ENCODE data around the gene NDN.
"Not testable (repeated sequence)": the region's sequence is repeated elsewhere in the genome, so short reads cannot be mapped to it uniquely, and the experiment has no call there.

The NDN gene, protein sequence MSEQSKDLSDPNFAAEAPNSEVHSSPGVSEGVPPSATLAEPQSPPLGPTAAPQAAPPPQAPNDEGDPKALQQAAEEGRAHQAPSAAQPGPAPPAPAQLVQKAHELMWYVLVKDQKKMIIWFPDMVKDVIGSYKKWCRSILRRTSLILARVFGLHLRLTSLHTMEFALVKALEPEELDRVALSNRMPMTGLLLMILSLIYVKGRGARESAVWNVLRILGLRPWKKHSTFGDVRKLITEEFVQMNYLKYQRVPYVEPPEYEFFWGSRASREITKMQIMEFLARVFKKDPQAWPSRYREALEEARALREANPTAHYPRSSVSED

DNA sequence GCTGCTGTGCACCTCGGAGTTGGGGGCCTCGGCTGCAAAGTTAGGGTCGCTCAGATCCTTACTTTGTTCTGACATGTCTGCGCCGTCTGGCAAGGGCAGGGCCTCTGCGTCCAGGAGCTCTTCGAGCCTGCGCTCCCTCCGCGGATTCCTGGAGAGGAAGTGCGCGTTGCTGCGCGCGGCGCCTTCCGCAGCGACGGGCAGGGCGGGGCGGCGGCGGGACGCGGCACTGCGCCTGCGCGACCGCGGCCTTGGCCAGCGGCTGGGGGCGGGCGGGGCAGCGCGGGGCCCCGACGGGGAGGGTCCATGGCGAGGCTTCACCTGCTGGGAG, at the start of gene NDN:
TSS of gene NDN (minus strand) at position 163 of the 328 bp plus-strand sequence. CDS start at position 75, 88 bp downstream.
- no peaks in the 10 kb centered on the region for H3K9me3 ChIP-seq (ENCODE audit: control insufficient read depth in 2 of 2, low read length in 2 of 2)
- no peaks in the 10 kb centered on the region for H3K4me1 ChIP-seq (ENCODE audit: control insufficient read depth in 2 of 2, insufficient read depth in 2 of 2, low read length in 2 of 2)
- H3K4me3 ChIP-seq (ENCODE audit: low read length in 2 of 2): peak within 1 kb of the TSS; percentile 72 to 73
- H3K27ac ChIP-seq (ENCODE audit: low read depth in 2 of 2, low read length in 2 of 2): no peak within 1 kb of the TSS
- H3K27me3 ChIP-seq (ENCODE audit: control insufficient read depth in 2 of 2, insufficient read depth in 2 of 2, low read length in 2 of 2): no peaks in the 10 kb centered on the region
- peak within 1 kb of the TSS; percentile 24 to 60 for H3K9ac ChIP-seq (ENCODE audit: low read depth in 1 of 2, low read length in 2 of 2)
- no peaks in the 10 kb centered on the region for H3K36me3 ChIP-seq (ENCODE audit: control insufficient read depth in 2 of 2, insufficient read depth in 2 of 2, low read length in 2 of 2)

DNA sequence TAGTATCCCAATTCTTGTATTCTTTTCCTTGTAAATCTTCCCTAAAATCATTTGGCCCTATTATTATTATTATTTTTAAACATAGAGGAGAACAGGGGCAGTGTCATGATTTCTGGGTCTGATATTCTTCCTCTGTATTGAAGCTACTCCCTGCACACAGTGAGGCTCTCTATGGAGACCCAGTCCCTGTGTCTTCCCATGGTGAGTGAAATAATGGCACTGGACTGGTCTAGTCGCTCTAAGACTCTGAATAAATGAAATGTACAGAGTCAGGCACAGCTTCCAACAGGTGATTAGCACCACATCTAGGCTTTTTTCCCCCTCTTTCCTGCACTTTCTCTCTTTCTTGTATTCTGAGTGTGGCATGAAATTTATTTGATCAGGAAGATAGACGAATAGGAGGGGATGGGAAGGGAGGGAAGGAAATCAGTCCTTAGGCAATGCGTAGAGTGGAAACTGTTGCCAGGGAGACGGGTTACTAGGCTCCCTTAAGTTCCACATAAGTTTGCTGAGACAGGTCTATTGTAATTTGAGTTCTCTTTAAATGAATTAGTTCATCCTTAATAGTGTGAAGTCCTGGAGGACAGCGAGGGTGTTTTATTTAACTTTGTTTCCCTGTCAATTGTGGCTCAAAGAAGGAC, 49.0 kb upstream of the NDN start:
- Histone ChIP-seq H3K4me3 (ENCODE audit: low read length in 2 of 2) (no peak overlapping the region), H3K9me3 (ENCODE audit: control insufficient read depth in 2 of 2, low read length in 2 of 2) (peaks cover 0 to 2% of the 10 kb centered on the region in 2 donors), H3K9ac (ENCODE audit: low read depth in 1 of 2, low read length in 2 of 2) (no peak overlapping the region), H3K27me3 (ENCODE audit: control insufficient read depth in 2 of 2, insufficient read depth in 2 of 2, low read length in 2 of 2) (no peaks in the 10 kb centered on the region), H3K27ac (ENCODE audit: low read depth in 2 of 2, low read length in 2 of 2) (no peak overlapping the region), H3K36me3 (ENCODE audit: control insufficient read depth in 2 of 2, insufficient read depth in 2 of 2, low read length in 2 of 2) (no peaks in the 10 kb centered on the region), H3K4me1 (ENCODE audit: control insufficient read depth in 2 of 2, insufficient read depth in 2 of 2, low read length in 2 of 2) (no peaks in the 10 kb centered on the region)

DNA sequence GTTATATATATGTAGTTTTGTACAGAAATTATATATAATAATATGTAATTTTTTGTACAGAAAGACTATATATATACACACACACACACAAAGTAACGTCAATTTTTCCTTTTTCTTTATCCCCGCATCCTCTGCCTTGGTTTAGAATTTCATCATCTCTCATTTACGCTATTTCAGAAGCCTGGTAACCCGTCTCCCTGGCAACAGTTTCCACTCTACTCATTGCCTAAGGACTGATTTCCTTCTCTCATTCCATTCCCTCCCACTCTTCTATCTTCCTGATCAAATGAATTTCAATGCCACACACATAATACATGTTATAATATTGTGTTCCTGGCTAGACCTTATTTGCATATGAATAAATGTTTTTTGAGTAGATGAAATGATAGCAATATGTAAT, 47.8 kb upstream of the NDN start:
- Histone ChIP-seq H3K4me1 (ENCODE audit: control insufficient read depth in 2 of 2, insufficient read depth in 2 of 2, low read length in 2 of 2) (no peaks in the 10 kb centered on the region), H3K27me3 (ENCODE audit: control insufficient read depth in 2 of 2, insufficient read depth in 2 of 2, low read length in 2 of 2) (no peaks in the 10 kb centered on the region), H3K9ac (ENCODE audit: low read depth in 1 of 2, low read length in 2 of 2) (no peak overlapping the region), H3K9me3 (ENCODE audit: control insufficient read depth in 2 of 2, low read length in 2 of 2) (peaks cover 0 to 2% of the 10 kb centered on the region in 2 donors), H3K4me3 (ENCODE audit: low read length in 2 of 2) (no peak overlapping the region), H3K27ac (ENCODE audit: low read depth in 2 of 2, low read length in 2 of 2) (no peak overlapping the region), H3K36me3 (ENCODE audit: control insufficient read depth in 2 of 2, insufficient read depth in 2 of 2, low read length in 2 of 2) (no peaks in the 10 kb centered on the region)

DNA sequence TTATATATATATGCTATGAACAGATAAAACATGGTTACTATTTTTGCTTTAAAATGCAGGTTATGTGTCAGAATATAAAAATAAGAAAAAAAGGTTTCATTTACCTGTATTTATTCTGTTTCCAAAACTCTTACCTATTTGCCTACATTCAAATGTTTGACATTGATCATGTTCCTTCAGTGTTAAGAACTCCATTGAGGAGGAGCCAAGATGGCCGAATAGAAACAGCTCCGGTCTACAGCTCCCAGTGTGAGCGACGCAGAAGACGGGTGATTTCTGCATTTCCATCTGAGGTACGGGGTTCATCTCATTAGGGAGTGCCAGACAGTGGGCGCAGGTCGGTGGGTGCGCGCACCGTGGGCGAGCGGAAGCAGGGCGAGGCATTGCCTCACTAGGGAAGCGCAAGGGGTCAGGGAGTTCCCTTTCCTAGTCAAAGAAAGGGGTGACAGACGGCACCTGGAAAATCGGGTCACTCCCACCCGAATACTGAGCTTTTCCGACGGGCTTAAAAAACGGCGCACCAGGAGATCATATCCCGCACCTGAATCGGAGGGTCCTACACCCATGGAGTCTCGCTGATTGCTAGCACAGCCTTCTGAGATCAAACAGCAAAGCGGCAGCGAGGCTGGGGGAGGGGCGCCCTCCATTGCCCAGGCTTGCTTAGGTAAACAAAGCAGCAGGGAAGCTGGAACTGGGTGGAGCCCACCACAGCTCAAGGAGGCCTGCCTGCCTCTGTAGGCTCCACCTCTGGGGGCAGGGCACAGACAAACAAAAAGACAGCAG, 27.0 kb upstream of the NDN start:
- not testable (repeated sequence) for H3K9ac ChIP-seq (ENCODE audit: low read depth in 1 of 2, low read length in 2 of 2); H3K36me3 ChIP-seq (ENCODE audit: control insufficient read depth in 2 of 2, insufficient read depth in 2 of 2, low read length in 2 of 2); H3K4me1 ChIP-seq (ENCODE audit: control insufficient read depth in 2 of 2, insufficient read depth in 2 of 2, low read length in 2 of 2); H3K9me3 ChIP-seq (ENCODE audit: control insufficient read depth in 2 of 2, low read length in 2 of 2); H3K27me3 ChIP-seq (ENCODE audit: control insufficient read depth in 2 of 2, insufficient read depth in 2 of 2, low read length in 2 of 2); H3K27ac ChIP-seq (ENCODE audit: low read depth in 2 of 2, low read length in 2 of 2)
- peak overlapping the region in 1 of 2 donors; percentile 23 for H3K4me3 ChIP-seq (ENCODE audit: low read length in 2 of 2)

DNA sequence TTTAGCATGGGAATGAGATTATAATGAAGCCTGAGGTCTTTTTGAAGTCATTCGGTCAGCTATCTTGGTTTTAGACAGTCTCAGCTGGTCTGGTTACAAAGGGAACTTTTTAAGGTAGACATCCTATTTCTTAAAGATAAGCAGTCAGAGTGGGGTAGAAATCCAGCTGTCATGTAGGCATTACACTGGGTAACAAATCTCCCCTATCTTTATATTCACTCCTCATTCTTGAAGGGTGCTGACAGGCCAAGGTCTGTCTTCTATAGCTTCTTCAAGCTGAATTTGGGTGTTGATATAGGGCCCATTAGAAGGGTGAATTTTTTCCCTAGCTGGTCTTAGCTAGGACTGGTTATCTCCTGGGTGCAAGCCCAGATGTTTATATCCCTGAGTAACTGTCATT, 21.2 kb upstream of the NDN start:
- Histone ChIP-seq H3K4me3 (ENCODE audit: low read length in 2 of 2) (no peak overlapping the region), H3K9ac (ENCODE audit: low read depth in 1 of 2, low read length in 2 of 2) (no peak overlapping the region), H3K9me3 (ENCODE audit: control insufficient read depth in 2 of 2, low read length in 2 of 2) (peaks cover 0 to 2% of the 10 kb centered on the region in 2 donors), H3K27ac (ENCODE audit: low read depth in 2 of 2, low read length in 2 of 2) (no peak overlapping the region), H3K4me1 (ENCODE audit: control insufficient read depth in 2 of 2, insufficient read depth in 2 of 2, low read length in 2 of 2) (no peaks in the 10 kb centered on the region), H3K36me3 (ENCODE audit: control insufficient read depth in 2 of 2, insufficient read depth in 2 of 2, low read length in 2 of 2) (no peaks in the 10 kb centered on the region), H3K27me3 (ENCODE audit: control insufficient read depth in 2 of 2, insufficient read depth in 2 of 2, low read length in 2 of 2) (no peaks in the 10 kb centered on the region)

DNA sequence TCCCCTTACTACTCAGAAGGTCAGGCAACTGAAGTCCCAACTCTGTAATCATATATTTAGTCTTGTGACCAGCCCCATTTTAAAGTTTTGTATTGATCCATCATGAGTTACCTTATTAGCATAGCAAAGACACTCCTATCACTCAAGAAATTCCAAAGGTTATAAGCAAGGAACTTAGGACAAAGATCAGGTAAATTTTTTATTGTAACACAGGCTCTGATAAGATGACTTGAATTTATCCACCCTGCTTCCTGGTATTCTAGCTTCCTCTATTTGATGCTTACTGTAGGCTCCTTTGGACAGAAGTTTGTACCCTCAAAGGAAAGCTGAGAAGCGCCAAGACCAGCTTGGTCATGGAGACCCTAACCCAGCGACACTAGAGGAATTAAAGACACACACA, 8.2 kb upstream of the NDN start:
- Histone ChIP-seq H3K36me3 (ENCODE audit: control insufficient read depth in 2 of 2, insufficient read depth in 2 of 2, low read length in 2 of 2) (no peaks in the 10 kb centered on the region), H3K27me3 (ENCODE audit: control insufficient read depth in 2 of 2, insufficient read depth in 2 of 2, low read length in 2 of 2) (no peaks in the 10 kb centered on the region), H3K27ac (ENCODE audit: low read depth in 2 of 2, low read length in 2 of 2) (peak overlapping the region in 1 of 2 donors; percentile 5), H3K9ac (ENCODE audit: low read depth in 1 of 2, low read length in 2 of 2) (no peak overlapping the region), H3K9me3 (ENCODE audit: control insufficient read depth in 2 of 2, low read length in 2 of 2) (no peaks in the 10 kb centered on the region), H3K4me1 (ENCODE audit: control insufficient read depth in 2 of 2, insufficient read depth in 2 of 2, low read length in 2 of 2) (no peaks in the 10 kb centered on the region), H3K4me3 (ENCODE audit: low read length in 2 of 2) (no peak overlapping the region)

DNA sequence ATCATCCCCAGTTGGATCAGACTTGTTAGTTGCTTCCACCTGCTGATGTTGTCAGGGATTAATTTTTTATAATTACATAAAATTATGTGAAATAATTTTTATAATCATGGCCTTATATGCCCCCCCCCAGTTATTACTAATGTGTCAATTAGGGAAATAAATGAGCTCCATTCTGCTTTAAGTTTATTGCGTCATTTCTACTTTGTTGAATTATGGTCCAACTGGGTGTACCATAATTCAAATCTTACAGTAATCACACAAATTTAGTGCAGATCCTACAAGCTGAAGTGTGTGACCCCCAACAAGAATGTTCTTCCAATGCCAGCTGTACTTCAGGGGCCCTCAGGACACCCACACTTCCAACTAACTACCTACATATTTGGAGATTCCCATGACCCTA, 7.5 kb upstream of the NDN start:
- H3K4me1 ChIP-seq (ENCODE audit: control insufficient read depth in 2 of 2, insufficient read depth in 2 of 2, low read length in 2 of 2): no peaks in the 10 kb centered on the region
- no peak overlapping the region for H3K27ac ChIP-seq (ENCODE audit: low read depth in 2 of 2, low read length in 2 of 2)
- H3K27me3 ChIP-seq (ENCODE audit: control insufficient read depth in 2 of 2, insufficient read depth in 2 of 2, low read length in 2 of 2): no peaks in the 10 kb centered on the region
- no peak overlapping the region for H3K4me3 ChIP-seq (ENCODE audit: low read length in 2 of 2)
- H3K36me3 ChIP-seq (ENCODE audit: control insufficient read depth in 2 of 2, insufficient read depth in 2 of 2, low read length in 2 of 2): no peaks in the 10 kb centered on the region
- no peaks in the 10 kb centered on the region for H3K9me3 ChIP-seq (ENCODE audit: control insufficient read depth in 2 of 2, low read length in 2 of 2)
- H3K9ac ChIP-seq (ENCODE audit: low read depth in 1 of 2, low read length in 2 of 2): no peak overlapping the region

DNA sequence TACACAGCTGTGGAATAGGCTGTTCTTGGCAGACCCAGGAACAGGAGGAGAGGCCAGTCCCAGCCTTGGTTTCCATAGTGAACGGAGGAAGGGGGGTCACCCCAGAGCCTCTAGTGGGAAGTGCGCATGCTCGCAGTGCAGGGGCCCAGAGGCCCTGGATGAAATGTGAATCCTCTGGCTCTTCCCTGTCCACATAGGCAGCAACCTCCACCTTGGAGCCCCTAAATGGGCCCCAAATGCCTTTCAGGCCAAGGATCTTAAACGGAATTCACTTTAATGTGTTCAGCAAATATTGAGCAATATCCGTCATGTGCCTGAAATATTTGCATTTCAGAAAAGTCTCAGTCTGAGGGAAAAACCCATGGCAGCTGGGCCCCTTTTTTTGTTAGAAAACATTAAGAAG, 3.3 kb upstream of the NDN start:
- Histone ChIP-seq H3K36me3 (ENCODE audit: control insufficient read depth in 2 of 2, insufficient read depth in 2 of 2, low read length in 2 of 2) (no peaks in the 10 kb centered on the region), H3K27me3 (ENCODE audit: control insufficient read depth in 2 of 2, insufficient read depth in 2 of 2, low read length in 2 of 2) (no peaks in the 10 kb centered on the region), H3K9ac (ENCODE audit: low read depth in 1 of 2, low read length in 2 of 2) (no peak overlapping the region), H3K9me3 (ENCODE audit: control insufficient read depth in 2 of 2, low read length in 2 of 2) (no peaks in the 10 kb centered on the region), H3K4me1 (ENCODE audit: control insufficient read depth in 2 of 2, insufficient read depth in 2 of 2, low read length in 2 of 2) (no peaks in the 10 kb centered on the region), H3K27ac (ENCODE audit: low read depth in 2 of 2, low read length in 2 of 2) (no peak overlapping the region), H3K4me3 (ENCODE audit: low read length in 2 of 2) (no peak overlapping the region)

DNA sequence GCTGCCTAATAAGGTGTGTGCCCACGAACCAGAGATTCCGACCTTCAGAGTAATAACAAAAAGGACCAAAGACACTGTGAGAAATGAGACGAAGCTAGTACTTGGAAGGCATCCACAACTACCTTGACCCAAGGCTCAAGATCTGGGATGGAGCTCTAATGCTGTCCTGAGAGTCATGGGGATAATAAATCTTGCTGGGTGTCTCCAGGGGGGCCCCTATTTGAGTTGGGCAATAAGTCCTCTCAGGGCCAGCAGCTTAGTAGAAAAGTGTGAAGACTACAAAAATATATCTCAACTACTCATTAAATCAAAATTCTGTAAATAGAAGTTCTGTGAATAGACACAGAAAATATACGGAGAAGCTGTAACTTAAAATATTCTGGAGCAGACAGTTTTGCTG, 2.9 kb upstream of the NDN start:
- Histone ChIP-seq H3K9ac (ENCODE audit: low read depth in 1 of 2, low read length in 2 of 2) (no peak overlapping the region), H3K9me3 (ENCODE audit: control insufficient read depth in 2 of 2, low read length in 2 of 2) (no peaks in the 10 kb centered on the region), H3K4me1 (ENCODE audit: control insufficient read depth in 2 of 2, insufficient read depth in 2 of 2, low read length in 2 of 2) (no peaks in the 10 kb centered on the region), H3K36me3 (ENCODE audit: control insufficient read depth in 2 of 2, insufficient read depth in 2 of 2, low read length in 2 of 2) (no peaks in the 10 kb centered on the region), H3K4me3 (ENCODE audit: low read length in 2 of 2) (no peak overlapping the region), H3K27ac (ENCODE audit: low read depth in 2 of 2, low read length in 2 of 2) (no peak overlapping the region), H3K27me3 (ENCODE audit: control insufficient read depth in 2 of 2, insufficient read depth in 2 of 2, low read length in 2 of 2) (no peaks in the 10 kb centered on the region)

DNA sequence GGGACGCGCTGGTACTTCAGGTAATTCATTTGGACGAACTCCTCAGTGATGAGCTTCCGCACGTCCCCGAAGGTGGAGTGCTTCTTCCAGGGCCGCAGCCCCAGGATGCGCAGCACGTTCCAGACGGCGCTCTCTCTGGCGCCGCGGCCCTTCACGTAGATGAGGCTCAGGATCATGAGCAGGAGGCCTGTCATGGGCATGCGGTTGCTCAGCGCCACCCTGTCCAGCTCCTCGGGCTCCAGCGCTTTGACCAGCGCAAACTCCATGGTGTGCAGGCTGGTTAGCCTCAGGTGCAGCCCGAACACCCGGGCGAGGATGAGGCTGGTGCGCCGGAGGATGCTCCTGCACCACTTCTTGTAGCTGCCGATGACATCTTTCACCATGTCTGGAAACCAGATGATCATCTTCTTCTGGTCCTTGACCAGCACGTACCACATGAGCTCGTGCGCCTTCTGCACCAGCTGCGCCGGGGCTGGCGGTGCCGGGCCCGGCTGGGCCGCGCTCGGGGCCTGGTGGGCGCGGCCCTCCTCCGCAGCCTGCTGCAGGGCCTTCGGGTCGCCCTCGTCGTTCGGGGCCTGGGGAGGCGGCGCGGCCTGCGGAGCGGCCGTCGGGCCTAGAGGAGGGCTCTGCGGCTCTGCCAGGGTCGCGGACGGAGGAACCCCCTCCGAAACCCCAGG, 501 bp downstream of the NDN start:
- Histone ChIP-seq H3K9ac (ENCODE audit: low read depth in 1 of 2, low read length in 2 of 2) (peak overlapping the region; percentile 24 to 60), H3K4me3 (ENCODE audit: low read length in 2 of 2) (peak overlapping the region; percentile 72 to 73), H3K9me3 (ENCODE audit: control insufficient read depth in 2 of 2, low read length in 2 of 2) (no peaks in the 10 kb centered on the region), H3K4me1 (ENCODE audit: control insufficient read depth in 2 of 2, insufficient read depth in 2 of 2, low read length in 2 of 2) (no peaks in the 10 kb centered on the region), H3K27me3 (ENCODE audit: control insufficient read depth in 2 of 2, insufficient read depth in 2 of 2, low read length in 2 of 2) (no peaks in the 10 kb centered on the region), H3K27ac (ENCODE audit: low read depth in 2 of 2, low read length in 2 of 2) (no peak overlapping the region), H3K36me3 (ENCODE audit: control insufficient read depth in 2 of 2, insufficient read depth in 2 of 2, low read length in 2 of 2) (no peaks in the 10 kb centered on the region)
